Testis (tissue), 3 donors: Measurements from ENCODE around the gene FCGBP. TPM values are rescaled to one million over a fixed set of nuclear protein-coding genes. Genes with fewer than 3 reads are reported as not detected.

Experiments
- DNase-seq: peaks from one replicate; pipeline ENCODE4 v3.0.0-alpha.2; 2019
- H3K27ac ChIP-seq, 2 donors: fragments of 200-600 bp; sonication (generic); one replicate each; pipeline ENCODE4 v1.5.1; 2019
- H3K27me3 ChIP-seq: fragments of 200-600 bp; sonication (generic); one replicate; pipeline ENCODE4 v1.5.1; 2019
- H3K36me3 ChIP-seq: fragments of 200-600 bp; sonication (generic); one replicate; pipeline ENCODE4 v1.5.1; 2017; ENCODE audit warnings: low read depth; ENCODE audit errors: missing control alignments
- H3K4me1 ChIP-seq: fragments of 200-600 bp; sonication (generic); one replicate; pipeline ENCODE4 v1.5.1; 2019
- H3K4me3 ChIP-seq, 2 donors: fragments of 200-600 bp; sonication (generic); one replicate each; pipeline ENCODE4 v1.5.1; 2017 to 2019
- H3K9me3 ChIP-seq: fragments of 200-600 bp; sonication (generic); one replicate; pipeline ENCODE4 v1.5.1; 2017
- CTCF ChIP-seq, 3 experiments: fragments of 450-650 bp in 2 of 3; fragments of 200-600 bp in 1 of 3; sonication (generic) in 1 of 3; IDR thresholded peaks; one replicate each; pipeline ENCODE4 v1.5.1; 2016 to 2019; ENCODE audit warnings: antibody characterized with exemption in 3 of 3, mild to moderate bottlenecking in 2 of 3, moderate library complexity in 1 of 3
- POLR2A ChIP-seq: fragments of 450-650 bp; IDR thresholded peaks from one replicate; pipeline ENCODE4 v1.6.1; 2017; ENCODE audit warnings: antibody characterized with exemption, mild to moderate bottlenecking, moderate library complexity
- WGBS, 2 donors: methylation state at CpG; one replicate each; pipeline ENCODE4 v1.1.5; 2018; 5-methylcytosine and 5-hydroxymethylcytosine counted together
- intact Hi-C: fragments of 100-400 bp; cut with DNase I; formaldehyde crosslinking; loops from one replicate; pipeline ENCODE4 v1.15.1; 2023; ENCODE audit warnings: low total_unique reads
- polyA plus RNA-seq: library from polyadenylated mRNA; stranded (reverse); fragments of 350-450 nt; fragmentation: Illumina TruSeq; extraction: RNeasy Lipid Tissue Mini Kit (QIAGEN cat#74804); gene quantifications from one replicate; pipeline ENCODE4 v1.2.3, GENCODE V29; 2014; ENCODE audit warnings: low read depth, low replicate concordance; ENCODE audit not compliant: insufficient read depth
- total RNA-seq, 2 donors: library from RNA; depleted of rRNA; stranded (reverse); fragments of >200 nt; gene quantifications; one replicate each; pipeline ENCODE4 v1.2.3, GENCODE V29; 2016

Gene FCGBP
- total and polyA plus RNA-seq, 3 donors from 2014 or later: 6.7 to 18.8 (median 15.9) TPM

- H3K27me3 ChIP-seq: no peaks in the 10 kb centered on the region
- no peaks in the 10 kb centered on the region for H3K4me1 ChIP-seq
- H3K27ac ChIP-seq: no peak overlapping the region
- DNase-seq: no peak
- no peaks in the 10 kb centered on the region for H3K9me3 ChIP-seq
- TF ChIP-seq CTCF (IDR thresholded peaks at IDR 0.05) (no peak), POLR2A (no peak)
- intact Hi-C loops: no loop called here
- 93 to 96% methylated on average over 15 to 20 of the region's 20 CpGs for WGBS, 2 donors
- H3K4me3 ChIP-seq: no peak overlapping the region
- H3K36me3 ChIP-seq: no peaks in the 10 kb centered on the region
Observed at GRCh38 chr19:39918183-39918651, 16.2 kb downstream of the FCGBP start.

- no peak for DNase-seq
- TF ChIP-seq POLR2A: no peak
- TF ChIP-seq CTCF (IDR thresholded peaks at IDR 0.05): no peak
- WGBS, 2 donors: 83 to 91% methylated on average over 3 to 9 of the region's 9 CpGs
- Histone ChIP-seq H3K4me3 (no peak overlapping the region), H3K36me3 (no peaks in the 10 kb centered on the region), H3K27ac (no peak overlapping the region), H3K4me1 (no peaks in the 10 kb centered on the region), H3K9me3 (no peaks in the 10 kb centered on the region), H3K27me3 (no peaks in the 10 kb centered on the region)
- intact Hi-C loops: no loop called here
Observed at GRCh38 chr19:39917561-39918182, 16.8 kb downstream of the FCGBP start.

GRCh38 chr19:39916851-39917396 is 17.5 kb downstream of the FCGBP start:
- no peaks in the 10 kb centered on the region for H3K36me3 ChIP-seq
- no peaks in the 10 kb centered on the region for H3K4me1 ChIP-seq
- no peaks in the 10 kb centered on the region for H3K27me3 ChIP-seq
- TF ChIP-seq POLR2A (no peak), CTCF (IDR thresholded peaks at IDR 0.05) (no peak)
- no peak overlapping the region for H3K4me3 ChIP-seq
- no peaks in the 10 kb centered on the region for H3K9me3 ChIP-seq
- WGBS, 2 donors: 57 to 67% methylated on average over 2 to 5 of the region's 5 CpGs
- intact Hi-C loops: no loop called here
- no peak for DNase-seq
- no peak overlapping the region for H3K27ac ChIP-seq

- no peaks in the 10 kb centered on the region for H3K9me3 ChIP-seq
- intact Hi-C loops: no loop called here
- WGBS, 2 donors: 40 to 42% methylated on average over 5 of the region's 5 CpGs
- H3K4me1 ChIP-seq: no peaks in the 10 kb centered on the region
- no peaks in the 10 kb centered on the region for H3K36me3 ChIP-seq
- TF ChIP-seq POLR2A (no peak), CTCF (IDR thresholded peaks at IDR 0.05) (no peak)
- DNase-seq: no peak
- no peak overlapping the region for H3K27ac ChIP-seq
- no peak overlapping the region for H3K4me3 ChIP-seq
- no peaks in the 10 kb centered on the region for H3K27me3 ChIP-seq
Observed at GRCh38 chr19:39916236-39916635, 18.2 kb downstream of the FCGBP start.

- 45 to 57% methylated on average over 13 to 17 of the region's 17 CpGs for WGBS, 2 donors
- no peaks in the 10 kb centered on the region for H3K4me1 ChIP-seq
- no peaks in the 10 kb centered on the region for H3K9me3 ChIP-seq
- H3K36me3 ChIP-seq: no peaks in the 10 kb centered on the region
- H3K27me3 ChIP-seq: no peaks in the 10 kb centered on the region
- DNase-seq: no peak
- H3K27ac ChIP-seq: no peak overlapping the region
- TF ChIP-seq CTCF (IDR thresholded peaks at IDR 0.05) (no peak), POLR2A (no peak)
- intact Hi-C loops: no loop called here
- H3K4me3 ChIP-seq: peak overlapping the region in 1 of 2 donors; percentile 17
Observed at GRCh38 chr19:39915848-39916215, 18.6 kb downstream of the FCGBP start.
